ENCODE measurements around the gene CNTN1. TPM values are rescaled to one million over a fixed set of nuclear protein-coding genes. Genes with fewer than 3 reads are reported as not detected.

The CNTN1 gene
- total and polyA plus RNA-seq, 2 of the 13 experiments (the other 11 are each of a cell fraction or from before 2014, with no cell fraction given): 0.01 to 0.07 TPM

GRCh38 chr12:40976546-40976945 lies 284.3 kb downstream of the CNTN1 start:
- 0% methylated on average over 4 of the region's 4 CpGs for WGBS (ENCODE audit: low lambda C conversion rate)
- TF ChIP-seq MIXL1 (CRISPR knock-in tag; IDR thresholded peaks at IDR 0.05) (no peak), ZNF12 (CRISPR knock-in tag; IDR thresholded peaks at IDR 0.05) (no peak), SIX4 (CRISPR knock-in tag; IDR thresholded peaks at IDR 0.05) (no peak), POLR2A (IDR thresholded peaks at IDR 0.05; ENCODE audit: insufficient read depth in 1 of 2, low read depth in 2 of 2, low read length in 2 of 2) (no peak), ZFP41 (CRISPR knock-in tag; IDR thresholded peaks at IDR 0.05; ENCODE audit: borderline replicate concordance) (no peak), MXD4 (CRISPR knock-in tag; IDR thresholded peaks at IDR 0.05) (no peak), ZFP62 (CRISPR knock-in tag; IDR thresholded peaks at IDR 0.05) (no peak), GABPA (IDR thresholded peaks at IDR 0.05; ENCODE audit: low read depth, low read length) (no peak), GABPA (CRISPR knock-in tag; IDR thresholded peaks at IDR 0.05; ENCODE audit: low read depth) (no peak), ZFP82 (CRISPR knock-in tag; IDR thresholded peaks at IDR 0.05; ENCODE audit: borderline replicate concordance) (no peak), HNF4A (CRISPR knock-in tag; IDR thresholded peaks at IDR 0.05) (no peak), ZNF781 (CRISPR knock-in tag; IDR thresholded peaks at IDR 0.05; ENCODE audit: borderline replicate concordance, not compliant biosample characterization) (no peak), POGZ (CRISPR knock-in tag; IDR thresholded peaks at IDR 0.05) (no peak), SP2 (CRISPR knock-in tag; IDR thresholded peaks at IDR 0.05) (no peak), ATF6 (CRISPR knock-in tag; conservative IDR thresholded peaks at IDR 0.05) (no peak)
- TF ChIP-seq, protein P1, sequence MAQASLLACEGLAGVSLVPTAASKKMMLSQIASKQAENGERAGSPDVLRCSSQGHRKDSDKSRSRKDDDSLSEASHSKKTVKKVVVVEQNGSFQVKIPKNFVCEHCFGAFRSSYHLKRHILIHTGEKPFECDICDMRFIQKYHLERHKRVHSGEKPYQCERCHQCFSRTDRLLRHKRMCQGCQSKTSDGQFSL (CRISPR knock-in tag; IDR thresholded peaks at IDR 0.05): no peak
- TF ChIP-seq, protein P2, sequence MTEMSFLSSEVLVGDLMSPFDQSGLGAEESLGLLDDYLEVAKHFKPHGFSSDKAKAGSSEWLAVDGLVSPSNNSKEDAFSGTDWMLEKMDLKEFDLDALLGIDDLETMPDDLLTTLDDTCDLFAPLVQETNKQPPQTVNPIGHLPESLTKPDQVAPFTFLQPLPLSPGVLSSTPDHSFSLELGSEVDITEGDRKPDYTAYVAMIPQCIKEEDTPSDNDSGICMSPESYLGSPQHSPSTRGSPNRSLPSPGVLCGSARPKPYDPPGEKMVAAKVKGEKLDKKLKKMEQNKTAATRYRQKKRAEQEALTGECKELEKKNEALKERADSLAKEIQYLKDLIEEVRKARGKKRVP (CRISPR knock-in tag; IDR thresholded peaks at IDR 0.05): no peak
- TF ChIP-seq, protein P3, sequence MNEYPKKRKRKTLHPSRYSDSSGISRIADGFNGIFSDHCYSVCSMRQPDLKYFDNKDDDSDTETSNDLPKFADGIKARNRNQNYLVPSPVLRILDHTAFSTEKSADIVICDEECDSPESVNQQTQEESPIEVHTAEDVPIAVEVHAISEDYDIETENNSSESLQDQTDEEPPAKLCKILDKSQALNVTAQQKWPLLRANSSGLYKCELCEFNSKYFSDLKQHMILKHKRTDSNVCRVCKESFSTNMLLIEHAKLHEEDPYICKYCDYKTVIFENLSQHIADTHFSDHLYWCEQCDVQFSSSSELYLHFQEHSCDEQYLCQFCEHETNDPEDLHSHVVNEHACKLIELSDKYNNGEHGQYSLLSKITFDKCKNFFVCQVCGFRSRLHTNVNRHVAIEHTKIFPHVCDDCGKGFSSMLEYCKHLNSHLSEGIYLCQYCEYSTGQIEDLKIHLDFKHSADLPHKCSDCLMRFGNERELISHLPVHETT (CRISPR knock-in tag; conservative IDR thresholded peaks at IDR 0.05): no peak
- no peaks in the 10 kb centered on the region for H3K27me3 ChIP-seq (ENCODE audit: control insufficient read depth in 1 of 2, insufficient read depth in 2 of 2, low read length in 2 of 2)
- no peak overlapping the region for H2AFZ ChIP-seq (ENCODE audit: low read length)
- H3K4me1 ChIP-seq (ENCODE audit: insufficient read depth, low read length): no peaks in the 10 kb centered on the region
- H3K27ac ChIP-seq (ENCODE audit: extremely low read length, insufficient read depth, low read length): no peak overlapping the region
- H3K79me2 ChIP-seq (ENCODE audit: insufficient read depth, low read length): no peaks in the 10 kb centered on the region
- ChIA-PET POLR2A (no interaction called here), CTCF (ENCODE audit: low intra/inter-chr PET ratio, low total read pairs) (no interaction called here)
- no peak overlapping the region for H3K9ac ChIP-seq (ENCODE audit: insufficient read depth, low read depth, low read length)
- no peaks in the 10 kb centered on the region for H3K9me3 ChIP-seq (ENCODE audit: low read length)
- intact Hi-C loops (cut with micrococcal nuclease; ENCODE audit: unreplicated experiment) (no loop called here), in situ Hi-C loops (cut with HindIII; ENCODE audit: extremely low pct_ligation_motif_present, low pct_unique_long_range_greater_than_20kb) (no loop called here)
- H3K36me3 ChIP-seq (replicated peaks in 1 of 2; ENCODE audit: control insufficient read depth in 1 of 2, insufficient read depth in 2 of 2, low read length in 2 of 2): no peaks in the 10 kb centered on the region
- no TSS peak for BruUV-seq (replicated peaks)
- no peak for FAIRE-seq
- no peak for DNase-seq (ENCODE audit: low spot score)
- ATAC-seq: no peak
- H3K4me2 ChIP-seq (ENCODE audit: low read depth, low read length): no peak overlapping the region
- H3K4me3 ChIP-seq (replicated peaks in 1 of 3; ENCODE audit: insufficient read depth in 1 of 3, low read depth in 2 of 3, low read length in 3 of 3): no peak overlapping the region
- no peaks in the 10 kb centered on the region for H4K20me1 ChIP-seq (ENCODE audit: insufficient read depth, low read length)

Measured in HepG2 (cell line).